Sigmoid colon (tissue), 4 donors: ENCODE measurements around the gene SH3RF3.

Experiments
- EP300 ChIP-seq, 4 donors: sonication (generic); formaldehyde crosslinking; IDR thresholded peaks; one replicate each; pipeline ENCODE4 v1.6.1; 2017; ENCODE audit warnings: antibody characterized with exemption in 4 of 4
- POLR2A ChIP-seq, 2 donors: fragments of 450-650 bp; IDR thresholded peaks; one replicate each; pipeline ENCODE4 v1.6.1; 2016; ENCODE audit warnings: antibody characterized with exemption in 2 of 2, mild to moderate bottlenecking in 2 of 2, moderate library complexity in 2 of 2

GRCh38 chr2:109208951-109209335 lies 79.9 kb downstream of the SH3RF3 start:
- no peak for TF ChIP-seq EP300 (IDR thresholded peaks at IDR 0.05)
- no peak for TF ChIP-seq POLR2A (IDR thresholded peaks at IDR 0.05)
